NCI-H524 (cell line): ENCODE results near the gene CPNE5.
"Not testable (repeated sequence)": the region's sequence is repeated elsewhere in the genome, so short reads cannot be mapped to it uniquely, and the experiment has no call there.

ENCODE experiments used
- DNase-seq, 2 experiments: peaks; one replicate each; lab custom pipeline; 2025; lab: John Stamatoyannopoulos, UW

CPNE5 gene

GRCh38 chr6:36815962-36816735 lies 23.1 kb downstream of the CPNE5 start:
- DNase-seq: no peak

- no peak for DNase-seq
Measured at GRCh38 chr6:36814249-36814648, 25.0 kb downstream of the CPNE5 start.

- no peak for DNase-seq
Measured at GRCh38 chr6:36813526-36813925, 25.7 kb downstream of the CPNE5 start.

- not testable (repeated sequence) for DNase-seq
Measured at GRCh38 chr6:36813047-36813446, 26.2 kb downstream of the CPNE5 start.

- DNase-seq: peak in 1 of 2 experiments; percentile 7
Measured at GRCh38 chr6:36809941-36810803, 29.1 kb downstream of the CPNE5 start.

- DNase-seq: no peak
Measured at GRCh38 chr6:36809156-36809555, 30.1 kb downstream of the CPNE5 start.

- DNase-seq: no peak
Measured at GRCh38 chr6:36808634-36809033, 30.6 kb downstream of the CPNE5 start.

- DNase-seq: no peak
Measured at GRCh38 chr6:36807750-36808149, 31.5 kb downstream of the CPNE5 start.

- DNase-seq: no peak
Measured at GRCh38 chr6:36807143-36807542, 32.1 kb downstream of the CPNE5 start.

- no peak for DNase-seq
Measured at GRCh38 chr6:36805917-36806316, 33.3 kb downstream of the CPNE5 start.

GRCh38 chr6:36805096-36805797 lies 34.0 kb downstream of the CPNE5 start:
- no peak for DNase-seq

GRCh38 chr6:36804563-36804962 lies 34.7 kb downstream of the CPNE5 start:
- DNase-seq: no peak

- DNase-seq: no peak
Measured at GRCh38 chr6:36803908-36804307, 35.3 kb downstream of the CPNE5 start.

- DNase-seq: no peak
Measured at GRCh38 chr6:36803482-36803881, 35.8 kb downstream of the CPNE5 start.

- DNase-seq: peak in 1 of 2 experiments; percentile 45
Measured at GRCh38 chr6:36800223-36801076, 38.8 kb downstream of the CPNE5 start.

- no peak for DNase-seq
Measured at GRCh38 chr6:36798852-36799251, 40.4 kb downstream of the CPNE5 start.

GRCh38 chr6:36797653-36798052 lies 41.6 kb downstream of the CPNE5 start:
- DNase-seq: no peak

GRCh38 chr6:36797055-36797454 lies 42.2 kb downstream of the CPNE5 start:
- no peak for DNase-seq

GRCh38 chr6:36794713-36795065 lies 44.6 kb downstream of the CPNE5 start:
- DNase-seq: no peak

- DNase-seq: peak; percentile 88 to 91
Measured at GRCh38 chr6:36793913-36794712, 45.1 kb downstream of the CPNE5 start.
